NCI-H1417 (cell line): Measurements from ENCODE around the gene ERGIC3.
"Not testable (repeated sequence)": the region's sequence is repeated elsewhere in the genome, so short reads cannot be mapped to it uniquely, and the experiment has no call there.

ENCODE experiments used
- DNase-seq, 3 experiments: peaks; one replicate each; lab custom pipeline; 2025; lab: John Stamatoyannopoulos, UW

ERGIC3 gene

DNA sequence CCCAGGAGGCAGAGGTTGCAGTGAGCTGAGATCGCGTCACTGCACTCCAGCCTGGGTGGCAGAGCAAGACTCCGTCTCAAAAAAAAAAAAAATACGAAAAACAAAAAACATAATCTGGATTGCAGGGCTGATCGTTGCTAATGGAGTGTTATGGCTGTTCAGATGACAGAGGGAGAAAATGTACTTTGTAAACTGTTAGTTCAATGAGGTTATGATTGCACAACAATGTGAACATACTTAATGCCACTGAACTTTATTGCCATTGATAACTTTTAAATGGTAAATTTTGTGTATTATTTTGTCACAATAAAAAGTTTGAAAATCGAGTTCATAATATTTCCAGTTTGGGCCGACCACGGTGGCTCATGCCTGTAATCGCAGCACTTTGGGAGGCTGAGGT is 22.9 kb upstream of the ERGIC3 start:
- no peak for DNase-seq

DNA sequence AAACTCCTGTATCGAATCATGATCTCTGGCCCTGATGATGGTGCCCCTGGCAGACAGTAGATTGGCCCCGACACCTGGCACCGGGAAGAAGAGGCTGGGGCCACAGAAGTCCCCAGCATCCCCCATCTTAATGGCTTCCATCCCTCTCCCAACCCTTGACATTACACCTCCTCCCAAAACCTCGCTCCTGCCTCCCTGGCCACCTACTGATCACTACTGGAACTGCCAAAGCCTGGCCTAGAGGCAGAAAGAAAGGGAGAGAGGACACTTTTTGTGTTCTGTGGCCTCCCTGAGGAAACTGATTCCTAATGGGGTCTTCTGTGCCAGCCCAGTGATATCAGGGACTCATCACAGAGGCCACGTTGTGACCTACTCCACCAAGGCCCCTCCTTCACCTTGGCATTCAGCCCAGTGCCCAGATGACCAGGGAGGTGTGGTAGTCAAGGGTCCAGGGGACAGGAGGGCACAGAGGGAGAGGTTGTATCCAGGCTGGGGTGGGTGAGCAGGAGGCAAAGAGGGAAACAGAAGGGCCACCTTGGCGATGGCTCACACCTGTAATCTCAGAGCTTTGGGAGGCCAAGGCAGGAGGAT is 18.5 kb upstream of the ERGIC3 start:
- DNase-seq: peak in 1 of 3 experiments; percentile 18

DNA sequence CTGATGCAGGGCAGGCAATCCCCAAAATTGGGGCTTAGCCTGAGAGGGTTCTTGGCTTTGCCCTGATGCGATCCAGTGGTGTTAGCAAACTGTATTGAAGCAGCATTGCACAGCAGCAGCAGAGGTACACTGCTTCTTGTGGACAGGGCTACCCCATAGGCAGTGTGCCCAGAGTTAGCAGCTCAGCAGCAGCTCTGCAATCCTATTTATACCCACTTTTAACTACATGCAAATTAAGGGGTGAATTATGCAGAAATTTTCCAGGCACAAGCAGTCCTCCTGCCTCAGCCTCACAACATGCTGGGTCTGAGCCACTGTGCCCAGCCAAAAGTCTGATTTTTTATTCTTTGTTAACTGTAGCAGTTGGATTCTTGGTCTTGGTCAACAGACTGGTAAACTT is 16.2 kb upstream of the ERGIC3 start:
- DNase-seq: no peak

DNA sequence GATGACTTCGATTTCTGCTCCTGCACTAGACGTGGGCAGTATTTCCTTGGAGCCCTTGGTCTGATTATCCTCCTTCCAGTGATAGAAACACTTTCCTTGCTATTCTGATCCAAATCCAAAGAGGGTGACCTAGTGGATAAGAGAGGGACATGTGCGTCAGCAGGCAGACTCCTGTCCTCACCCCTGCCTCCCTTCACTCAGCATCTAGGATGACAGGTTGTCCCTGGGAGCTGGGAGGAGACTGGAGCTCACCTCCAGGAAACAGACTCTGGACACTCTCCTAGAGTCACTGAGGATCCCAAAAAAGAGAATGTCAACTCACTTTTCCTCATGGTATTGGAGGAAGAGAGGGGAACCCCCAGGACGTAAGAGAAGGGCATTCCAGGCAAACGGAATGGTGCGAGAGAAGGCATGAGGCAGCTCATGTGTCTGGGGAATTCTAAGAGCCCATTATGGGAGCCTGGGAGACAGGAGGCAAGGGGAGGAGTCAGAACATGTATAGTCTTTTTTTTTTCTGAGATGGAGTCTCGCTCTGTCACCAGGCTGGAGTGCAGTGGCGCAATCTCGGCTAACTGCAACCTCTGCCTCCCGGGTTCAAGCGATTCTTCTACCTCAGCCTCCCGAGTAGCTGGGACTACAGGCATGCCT is 14.6 kb upstream of the ERGIC3 start:
- DNase-seq: no peak

DNA sequence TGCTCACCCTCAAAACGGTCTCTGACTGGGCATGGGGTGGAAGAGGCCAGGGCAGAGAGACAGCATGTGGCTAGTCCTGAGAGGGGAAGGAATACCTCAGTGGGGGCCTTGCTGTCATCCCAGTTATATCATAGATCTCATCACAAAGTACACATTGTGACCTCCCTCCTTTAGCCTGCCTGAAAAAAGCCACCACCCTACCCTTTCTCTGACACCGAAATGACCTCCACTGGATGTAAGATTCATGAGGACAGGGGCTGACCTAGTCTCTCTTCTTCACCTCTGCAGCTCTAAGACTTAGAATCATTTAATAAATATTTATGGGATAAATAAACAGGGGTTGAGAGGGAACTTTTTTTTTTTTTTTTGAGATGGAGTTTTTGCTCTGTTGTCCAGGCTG is 12.3 kb upstream of the ERGIC3 start, which contains the start of gene C20orf173:
Gene C20orf173, minus strand, starts transcription at position 101 of the 400 bp plus-strand sequence. CDS start 279 bp downstream, outside the sequence.
- DNase-seq: no peak

DNA sequence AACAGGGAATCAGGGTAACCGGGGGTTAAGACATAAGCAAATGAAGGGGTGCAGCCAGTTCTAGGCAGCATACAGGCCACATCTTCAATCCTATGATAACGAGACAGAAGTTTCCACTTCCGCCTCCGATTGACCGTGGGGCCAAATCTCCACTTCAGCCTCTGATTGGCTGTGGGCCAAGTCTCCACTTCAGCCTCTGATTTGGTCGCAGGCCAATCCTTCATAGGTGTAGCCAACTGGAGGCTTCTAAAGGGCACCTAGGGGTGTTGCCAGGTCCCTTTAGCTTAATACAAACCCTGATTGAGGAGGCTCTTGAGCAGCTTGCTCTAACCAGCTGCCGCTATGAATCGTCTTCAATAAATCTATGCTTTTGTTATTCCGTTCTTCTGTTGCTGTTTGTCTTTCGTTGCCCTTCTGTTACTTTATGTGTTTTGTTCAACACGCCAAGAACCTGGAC is 2.1 kb upstream of the ERGIC3 start:
- DNase-seq: peak; percentile 94 to 98 (median 97)

DNA sequence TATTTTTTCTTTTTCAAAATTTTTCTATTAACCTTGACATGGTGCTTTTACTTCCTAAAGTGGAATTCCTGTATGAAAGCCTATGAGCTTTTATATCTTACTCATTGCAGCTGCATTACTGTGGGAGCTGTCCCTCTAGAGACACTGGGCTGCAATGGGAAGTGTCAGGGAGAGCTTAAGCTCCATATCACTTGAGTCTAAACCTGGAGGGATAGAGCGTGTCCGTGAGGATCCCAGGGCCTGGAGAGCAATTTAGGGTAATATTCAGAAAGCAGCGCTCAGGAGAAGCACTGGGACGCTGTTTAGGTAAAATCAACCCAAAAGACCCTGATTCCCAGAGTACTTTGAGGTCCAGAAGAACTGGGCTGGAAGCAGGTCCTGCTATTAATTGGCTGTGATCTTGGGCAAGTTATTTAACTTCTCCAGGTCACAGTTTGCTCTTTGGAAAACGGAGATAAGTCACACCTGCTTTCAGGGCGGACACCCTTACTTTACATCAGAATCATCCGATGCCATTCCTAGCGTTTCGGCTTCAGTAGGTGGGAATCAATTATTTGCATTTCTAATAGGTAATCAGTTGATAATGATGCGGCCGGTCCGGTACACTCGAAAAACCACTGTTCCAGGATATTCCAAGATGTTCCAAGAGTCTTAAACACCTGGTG is 628 bp upstream of the ERGIC3 start:
- DNase-seq: peak in 2 of 3 experiments; percentile 39 to 58

DNA sequence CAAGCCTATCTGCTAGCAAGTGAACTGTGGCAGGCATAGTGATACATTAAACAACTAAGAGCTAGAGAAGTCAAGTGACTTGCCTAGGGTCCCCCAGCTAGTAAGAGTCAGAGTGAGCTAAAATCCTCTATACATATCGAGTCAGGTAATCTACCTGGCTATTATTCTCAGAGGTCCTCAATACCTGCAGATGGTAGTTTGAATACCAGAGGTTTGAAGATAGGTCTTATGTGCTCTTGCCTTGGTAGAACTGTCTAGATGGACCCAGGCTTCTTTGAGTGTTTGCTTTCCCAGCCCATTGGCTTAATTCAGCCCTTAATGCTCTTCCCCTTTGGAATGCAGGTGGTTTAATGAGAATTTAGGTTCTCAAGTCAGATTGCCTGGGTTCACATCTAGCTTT is 1.1 kb downstream of the ERGIC3 start:
- no peak for DNase-seq

DNA sequence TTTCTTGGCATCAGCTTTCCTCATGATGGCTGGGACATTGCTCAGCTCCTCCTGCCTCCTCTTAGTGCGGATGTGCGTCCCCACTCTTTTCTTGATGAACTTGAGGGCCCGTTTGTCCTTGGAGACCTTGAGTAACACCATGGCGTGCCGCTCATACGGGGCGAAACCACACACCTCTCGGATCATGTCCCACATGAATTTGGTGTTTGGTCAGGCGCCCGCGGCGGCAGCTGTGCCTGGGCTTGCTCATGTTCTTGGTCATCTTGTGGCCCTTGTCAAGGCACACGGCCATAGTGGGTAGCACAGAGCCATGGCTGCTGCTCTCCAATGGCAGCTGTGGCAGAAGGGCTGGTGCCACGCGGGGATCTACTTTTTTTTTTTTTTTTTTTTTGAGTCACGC is 2.6 kb downstream of the ERGIC3 start:
- no peak for DNase-seq

DNA sequence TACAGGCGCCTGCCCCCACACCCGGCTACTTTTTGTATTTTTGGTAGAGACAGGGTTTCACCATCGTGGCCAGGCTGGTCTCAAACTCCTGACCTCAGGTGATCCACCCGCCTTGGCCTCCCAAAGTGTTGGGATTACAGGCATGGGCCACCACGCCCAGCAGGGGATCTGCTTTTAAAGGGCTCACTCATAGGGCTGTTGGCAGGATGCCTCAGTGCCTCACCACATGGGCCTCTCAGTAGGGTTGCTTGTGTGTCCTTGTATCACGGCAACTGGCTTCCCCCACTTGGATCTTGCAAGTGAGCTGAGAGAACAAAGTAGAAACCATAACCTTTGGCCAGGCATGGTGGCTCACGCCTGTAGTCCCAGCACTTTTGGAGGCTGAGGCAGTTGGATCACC is 3.1 kb downstream of the ERGIC3 start:
- DNase-seq: not testable (repeated sequence)

DNA sequence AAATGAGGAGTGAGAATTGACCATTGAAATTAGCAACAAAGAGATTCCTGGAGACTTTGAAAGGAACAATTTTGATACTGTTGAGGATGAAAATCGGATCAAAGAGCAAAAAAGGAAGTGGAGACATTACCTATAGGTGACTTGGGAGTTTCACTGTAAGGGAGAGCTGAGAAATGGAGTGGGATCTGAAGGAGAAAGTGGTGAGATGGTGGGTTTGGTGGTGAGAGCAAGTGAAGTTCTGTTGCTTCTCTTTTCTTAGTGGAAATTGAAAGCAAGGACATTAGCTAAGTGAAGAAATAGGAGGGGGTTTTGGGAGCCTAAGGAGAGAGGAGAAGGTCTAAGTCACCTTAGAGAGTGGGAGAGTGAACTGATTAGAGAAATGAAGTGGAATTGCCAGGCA is 4.2 kb downstream of the ERGIC3 start:
- no peak for DNase-seq

DNA sequence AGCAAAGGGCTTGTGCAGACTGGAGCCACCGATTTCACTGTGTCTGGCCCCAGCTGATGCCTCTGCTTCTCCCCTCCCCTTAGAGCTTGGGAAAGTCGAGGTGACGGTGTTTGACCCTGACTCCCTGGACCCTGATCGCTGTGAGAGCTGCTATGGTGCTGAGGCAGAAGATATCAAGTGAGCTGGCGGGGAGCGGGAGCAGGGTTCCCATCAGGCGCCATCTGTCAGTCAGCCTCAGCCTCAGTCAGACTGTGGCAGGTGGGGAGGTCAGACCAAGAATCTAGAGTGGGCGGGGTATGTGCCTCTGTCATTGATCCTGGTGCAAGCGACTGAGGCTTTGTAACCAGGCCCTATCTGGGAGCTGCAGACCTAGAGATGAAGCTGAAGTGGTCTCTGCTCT is 5.5 kb downstream of the ERGIC3 start:
- no peak for DNase-seq

DNA sequence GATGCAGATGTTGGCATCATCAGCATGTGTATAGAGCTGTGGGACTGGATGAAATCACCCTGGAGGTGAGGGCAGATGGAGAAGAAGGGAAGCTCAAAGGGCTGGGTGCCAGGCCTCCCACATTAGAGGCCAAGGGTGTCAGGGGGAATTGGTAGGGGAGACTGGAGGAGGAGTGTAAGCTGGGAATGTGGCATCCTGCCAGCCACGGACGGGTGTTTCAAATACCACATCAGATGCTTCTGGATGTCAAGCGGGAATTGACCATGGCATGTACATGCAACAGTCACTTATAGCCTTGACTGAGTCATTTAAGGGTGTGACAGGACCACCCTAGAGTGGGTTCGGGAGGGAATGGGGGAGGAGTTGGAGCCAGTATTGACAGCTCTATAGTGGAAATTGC is 9.6 kb downstream of the ERGIC3 start:
- DNase-seq: no peak

DNA sequence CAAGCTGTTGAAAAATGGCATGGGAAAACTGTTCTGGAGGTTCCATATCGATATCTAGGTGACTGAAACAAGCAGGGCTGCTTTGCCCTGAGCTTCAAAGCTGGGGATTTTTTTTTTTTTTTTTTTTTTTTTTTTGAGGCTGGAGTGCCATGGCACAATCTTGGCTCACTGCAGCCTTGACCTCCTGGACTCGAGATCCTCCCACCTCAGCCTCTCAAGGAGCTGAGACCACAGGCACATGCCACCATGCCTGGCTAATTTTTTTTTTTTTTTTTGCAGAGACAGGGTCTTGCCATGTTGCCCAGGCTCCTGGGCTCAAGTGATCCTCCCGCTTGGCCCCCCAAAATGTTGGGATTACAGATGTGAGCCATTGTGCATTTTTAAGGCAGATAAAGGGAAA is 11.0 kb downstream of the ERGIC3 start:
- no peak for DNase-seq

DNA sequence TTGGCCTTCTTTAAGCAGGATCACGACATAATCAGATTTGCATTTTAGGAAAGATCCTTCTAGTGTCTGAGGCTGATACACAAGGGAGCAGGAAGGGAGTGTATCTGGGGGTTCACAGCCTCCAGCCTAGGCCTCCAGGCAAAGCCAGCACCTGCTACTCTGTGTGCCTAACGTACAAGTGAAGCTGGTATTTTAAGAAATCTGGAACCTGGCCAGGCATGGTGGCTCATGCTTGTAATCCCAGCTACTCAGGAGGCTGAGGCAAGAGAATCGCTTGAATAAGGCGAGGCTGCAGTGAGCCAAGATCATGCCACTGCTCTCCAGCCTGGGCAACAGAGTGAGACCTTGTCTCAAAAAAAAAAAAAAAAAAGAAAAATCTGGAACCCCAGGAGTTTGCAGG is 13.6 kb downstream of the ERGIC3 start:
- DNase-seq: not testable (repeated sequence)

DNA sequence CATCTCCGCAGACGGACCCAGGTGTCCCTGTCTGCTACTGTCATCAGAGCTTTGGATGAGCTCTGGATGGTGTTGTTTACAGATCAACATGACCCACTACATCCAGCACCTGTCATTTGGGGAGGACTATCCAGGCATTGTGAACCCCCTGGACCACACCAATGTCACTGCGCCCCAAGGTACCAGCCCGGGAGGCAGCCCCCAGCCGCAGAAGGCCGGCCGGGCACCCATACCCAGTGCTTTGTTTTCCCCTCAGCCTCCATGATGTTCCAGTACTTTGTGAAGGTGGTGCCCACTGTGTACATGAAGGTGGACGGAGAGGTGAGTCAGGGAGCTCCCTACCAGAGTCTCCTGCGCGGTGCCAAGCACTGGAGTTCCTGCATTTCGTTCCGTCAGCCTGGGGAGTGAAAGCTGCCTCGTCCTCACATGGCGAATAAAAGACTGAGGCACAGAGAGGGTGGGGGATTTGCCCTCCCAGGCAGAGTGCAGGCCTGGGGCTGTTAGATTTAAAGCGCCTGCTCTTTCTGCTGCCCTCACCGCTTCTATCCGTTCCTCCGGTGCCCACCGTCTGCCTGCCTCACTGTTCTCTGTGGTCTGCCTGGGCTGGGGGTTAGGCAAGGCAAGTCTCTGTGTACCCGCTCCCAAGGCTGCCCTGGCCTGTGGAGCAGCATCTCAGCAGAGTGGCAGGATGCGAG is 14.2 kb downstream of the ERGIC3 start:
- DNase-seq: no peak

DNA sequence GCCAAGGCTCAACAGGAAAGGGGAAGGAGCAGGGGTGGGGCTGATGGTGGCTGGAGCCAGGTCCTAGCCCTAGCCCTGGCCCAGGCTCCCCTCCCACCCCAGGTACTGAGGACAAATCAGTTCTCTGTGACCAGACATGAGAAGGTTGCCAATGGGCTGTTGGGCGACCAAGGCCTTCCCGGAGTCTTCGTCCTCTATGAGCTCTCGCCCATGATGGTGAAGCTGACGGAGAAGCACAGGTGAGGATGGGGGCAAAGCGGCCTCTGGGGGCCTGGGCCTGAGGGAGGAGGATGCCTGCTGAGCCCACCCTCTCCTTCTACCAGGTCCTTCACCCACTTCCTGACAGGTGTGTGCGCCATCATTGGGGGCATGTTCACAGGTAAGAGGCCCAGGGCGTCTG is 15.0 kb downstream of the ERGIC3 start:
- no peak for DNase-seq

DNA sequence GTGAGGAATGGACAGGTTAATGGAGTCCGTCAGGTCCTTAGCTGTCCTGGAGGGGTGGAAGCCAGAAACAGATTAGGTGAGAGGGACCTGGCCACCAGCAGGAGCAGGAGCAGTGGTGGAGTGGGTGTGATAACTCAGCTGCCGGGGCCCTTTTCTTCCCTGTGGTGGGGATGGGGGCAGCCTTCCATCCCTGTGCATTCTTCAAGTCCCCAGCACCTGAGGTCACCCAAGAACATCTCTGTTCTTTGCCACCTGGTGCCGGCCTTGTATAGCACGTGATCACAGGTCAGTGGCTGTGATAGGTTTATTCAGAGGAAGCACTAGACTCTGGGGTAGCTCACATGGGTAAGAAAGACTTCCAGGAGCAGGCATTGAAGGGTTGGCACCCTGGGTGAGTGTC is 16.6 kb downstream of the ERGIC3 start:
- DNase-seq: no peak

DNA sequence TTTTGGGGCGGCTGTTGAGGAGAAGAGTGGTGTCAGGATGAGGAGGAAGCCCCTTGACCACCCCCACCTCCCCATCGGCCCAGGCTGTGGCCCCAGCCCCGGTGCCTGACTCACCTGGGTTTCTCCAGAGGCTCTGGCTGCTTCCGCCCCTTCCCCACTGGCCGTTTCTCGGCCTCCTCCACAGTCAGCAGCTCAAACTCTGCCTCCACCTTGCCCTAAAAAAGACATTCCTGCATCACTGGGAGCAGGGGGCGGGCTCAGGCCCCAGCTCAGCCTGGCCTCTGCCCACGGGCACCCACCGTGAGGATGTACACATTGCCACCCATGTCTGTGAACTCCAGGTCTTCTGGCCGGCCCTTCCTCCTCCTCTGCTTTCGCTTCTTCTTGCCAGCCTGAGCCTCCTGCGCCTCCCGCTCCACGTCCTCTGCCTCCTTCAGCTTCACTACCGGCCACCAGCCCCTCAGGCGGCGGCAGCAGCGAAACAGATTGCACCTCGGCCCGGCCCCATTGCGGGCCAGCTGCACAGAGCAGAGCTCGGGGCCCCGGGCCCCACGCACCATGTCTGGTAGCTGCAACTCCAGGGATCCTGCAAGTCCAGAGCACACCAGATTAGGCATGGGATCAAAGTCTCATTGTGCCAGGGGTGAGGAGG is 17.3 kb downstream of the ERGIC3 start:
- no peak for DNase-seq

DNA sequence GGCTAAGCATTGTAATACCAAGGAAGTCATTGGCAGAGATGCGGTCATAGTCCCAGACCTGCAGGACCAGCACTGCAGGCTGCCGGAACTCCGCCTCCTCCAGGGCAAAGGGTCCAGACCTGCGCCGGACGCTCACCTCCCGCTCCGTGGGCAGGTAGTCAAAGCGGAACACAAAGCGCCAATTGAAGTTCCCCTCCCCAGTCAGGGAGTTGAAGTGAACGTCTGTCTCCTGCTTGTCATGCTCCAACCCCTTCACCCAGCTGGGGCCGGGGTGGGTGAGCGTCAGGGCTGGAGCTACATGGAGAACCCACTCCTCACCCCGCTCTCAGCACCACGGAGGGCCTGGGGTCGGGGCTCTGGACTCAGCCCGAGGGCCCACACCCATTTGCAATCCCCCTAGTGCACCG is 18.2 kb downstream of the ERGIC3 start:
- DNase-seq: no peak

DNA sequence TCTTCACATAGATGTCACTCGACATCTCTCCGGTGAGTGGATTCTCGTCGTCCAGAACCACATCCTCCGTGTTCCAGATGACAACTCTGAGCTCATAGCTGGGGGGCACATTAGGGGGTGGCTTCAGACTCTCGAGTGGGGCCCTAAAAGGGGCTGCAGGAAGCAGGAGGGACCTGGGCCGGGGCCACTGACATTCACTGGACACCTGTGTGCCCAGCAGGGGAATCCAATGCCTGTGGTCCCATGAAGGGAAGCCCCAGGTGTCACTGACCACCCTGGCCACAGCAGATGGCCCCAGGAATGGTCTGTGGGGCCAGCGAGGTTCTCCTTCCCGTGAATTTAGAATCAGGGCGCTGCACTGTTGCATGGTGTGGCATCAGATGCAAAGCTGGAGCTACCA is 18.7 kb downstream of the ERGIC3 start:
- DNase-seq: no peak

DNA sequence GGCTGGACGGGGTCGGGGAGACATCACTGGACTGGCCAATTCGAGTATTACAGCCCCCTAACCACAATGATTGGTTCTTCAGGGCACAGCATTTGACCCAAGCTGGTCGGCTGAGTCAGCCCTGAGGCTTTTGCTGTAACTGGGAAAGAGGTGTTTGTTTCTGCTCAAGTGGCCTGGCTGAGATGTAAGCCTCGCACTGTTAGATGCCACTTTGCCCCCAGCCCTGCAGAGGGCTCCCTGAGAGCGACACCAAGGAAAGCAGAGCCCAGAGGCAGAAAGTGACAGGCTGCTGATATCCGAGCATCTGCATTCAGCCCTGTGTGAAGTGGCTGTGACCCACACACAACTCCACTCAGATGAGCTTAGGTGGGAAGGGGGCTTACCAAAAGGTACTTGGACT is 19.4 kb downstream of the ERGIC3 start:
- peak; percentile 47 to 75 (median 51) for DNase-seq
